Measurements from ENCODE around the gene PPP1R1B. TPM values are rescaled to one million over a fixed set of nuclear protein-coding genes. Genes with fewer than 3 reads are reported as not detected.

PPP1R1B gene
- total and polyA plus RNA-seq, 12 donors: 0.28 to 2.1 (median 0.66) TPM; not detected in 1

DNA sequence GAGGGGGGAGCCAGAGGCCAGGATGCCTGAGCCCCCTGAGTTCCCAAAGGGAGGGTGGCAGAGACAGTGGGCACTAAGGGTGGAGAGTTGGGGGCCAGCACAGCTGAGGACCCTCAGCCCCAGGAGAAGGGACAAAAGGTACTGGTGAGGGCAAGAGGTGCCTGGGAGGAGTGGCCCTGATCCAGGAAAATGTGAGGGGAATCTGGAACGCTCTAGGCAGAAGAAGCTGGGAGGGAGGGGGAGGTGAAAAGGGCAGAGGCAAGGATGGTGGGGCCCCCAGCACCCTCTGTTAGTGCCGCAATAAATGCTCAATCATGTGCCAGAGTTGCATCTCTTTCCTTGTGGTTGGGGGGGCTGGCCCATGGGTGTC is 39.5 kb downstream of the PPP1R1B start:
- H3K4me3 ChIP-seq: peak overlapping the region; percentile 21 to 77 (median 52)
- H3K27me3 ChIP-seq: peaks cover 0 to 55% (median 8%) of the 10 kb centered on the region in 7 donors
- DNase-seq (no peak), ATAC-seq (peak in 4 of 8 donors; percentile 0 to 6 (median 2))
- H3K27ac ChIP-seq: peak overlapping the region; percentile 88 to 98 (median 94)
- peaks cover 31 to 80% (median 63%) of the 10 kb centered on the region in 9 donors for H3K4me1 ChIP-seq
- H3K9me3 ChIP-seq: no peaks in the 10 kb centered on the region
- intact Hi-C loops (cut with DNase I): loop anchor here in 2 of 10 donors (5.0 kb wide), 2 partner anchors 44 to 86 kb away; no protein-coding TSS in a partner anchor
- TF ChIP-seq, protein P1, sequence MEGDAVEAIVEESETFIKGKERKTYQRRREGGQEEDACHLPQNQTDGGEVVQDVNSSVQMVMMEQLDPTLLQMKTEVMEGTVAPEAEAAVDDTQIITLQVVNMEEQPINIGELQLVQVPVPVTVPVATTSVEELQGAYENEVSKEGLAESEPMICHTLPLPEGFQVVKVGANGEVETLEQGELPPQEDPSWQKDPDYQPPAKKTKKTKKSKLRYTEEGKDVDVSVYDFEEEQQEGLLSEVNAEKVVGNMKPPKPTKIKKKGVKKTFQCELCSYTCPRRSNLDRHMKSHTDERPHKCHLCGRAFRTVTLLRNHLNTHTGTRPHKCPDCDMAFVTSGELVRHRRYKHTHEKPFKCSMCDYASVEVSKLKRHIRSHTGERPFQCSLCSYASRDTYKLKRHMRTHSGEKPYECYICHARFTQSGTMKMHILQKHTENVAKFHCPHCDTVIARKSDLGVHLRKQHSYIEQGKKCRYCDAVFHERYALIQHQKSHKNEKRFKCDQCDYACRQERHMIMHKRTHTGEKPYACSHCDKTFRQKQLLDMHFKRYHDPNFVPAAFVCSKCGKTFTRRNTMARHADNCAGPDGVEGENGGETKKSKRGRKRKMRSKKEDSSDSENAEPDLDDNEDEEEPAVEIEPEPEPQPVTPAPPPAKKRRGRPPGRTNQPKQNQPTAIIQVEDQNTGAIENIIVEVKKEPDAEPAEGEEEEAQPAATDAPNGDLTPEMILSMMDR (IDR thresholded peaks at IDR 0.05): no peak
- WGBS, 2 donors: 26 to 35% methylated on average over 2 of the region's 2 CpGs
- peaks cover 0 to 15% (median 0%) of the 10 kb centered on the region in 9 donors for H3K36me3 ChIP-seq

DNA sequence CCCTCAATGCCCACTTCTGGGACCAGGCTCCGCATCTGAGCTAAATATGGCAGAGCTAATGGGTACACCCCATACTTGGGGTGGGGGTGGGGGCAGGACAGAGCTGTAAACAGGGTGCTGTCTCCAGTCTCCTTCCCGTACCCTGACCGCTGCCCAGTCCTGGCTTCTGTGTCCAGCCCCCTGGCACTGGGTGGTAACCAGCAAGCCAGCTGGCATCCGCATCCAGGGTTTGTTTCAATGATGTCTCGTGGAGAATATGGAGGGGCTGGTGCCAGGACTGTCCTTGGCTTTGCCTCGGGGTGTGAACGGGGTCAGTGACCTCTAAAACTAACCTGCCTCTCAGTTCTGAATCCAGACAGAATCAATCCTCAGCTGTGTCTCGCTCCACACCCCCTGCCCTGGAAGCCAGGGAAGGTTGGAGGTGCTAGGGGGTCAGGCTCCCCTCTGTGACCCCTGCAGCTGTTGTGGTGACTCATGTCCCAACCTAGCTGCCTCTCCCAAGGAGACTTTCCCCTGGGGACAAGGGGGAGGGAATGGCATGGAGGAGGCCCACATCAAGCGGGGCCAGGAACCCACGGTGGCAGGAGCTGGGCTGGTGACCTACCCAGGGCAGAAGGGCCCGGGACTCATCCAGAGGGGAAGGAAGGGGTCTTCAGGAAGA is 40.0 kb downstream of the PPP1R1B start:
- no peaks in the 10 kb centered on the region for H3K9me3 ChIP-seq
- ATAC-seq: peak; percentile 10 to 62 (median 48)
- intact Hi-C loops (cut with DNase I): loop anchor here in 2 of 10 donors (5.0 kb wide), 2 partner anchors 44 to 86 kb away; no protein-coding TSS in a partner anchor
- WGBS, 2 donors: 30 to 40% methylated on average over 11 of the region's 11 CpGs
- peak; percentile 77 to 79 for DNase-seq
- H3K4me1 ChIP-seq: peaks cover 29 to 80% (median 61%) of the 10 kb centered on the region in 9 donors
- peak overlapping the region; percentile 24 to 77 (median 52) for H3K4me3 ChIP-seq
- TF ChIP-seq, protein P1 (IDR thresholded peaks at IDR 0.05): no peak
- peaks cover 0 to 13% (median 0%) of the 10 kb centered on the region in 9 donors for H3K36me3 ChIP-seq
- peaks cover 0 to 59% (median 8%) of the 10 kb centered on the region in 7 donors for H3K27me3 ChIP-seq
- H3K27ac ChIP-seq: peak overlapping the region; percentile 88 to 98 (median 94)

DNA sequence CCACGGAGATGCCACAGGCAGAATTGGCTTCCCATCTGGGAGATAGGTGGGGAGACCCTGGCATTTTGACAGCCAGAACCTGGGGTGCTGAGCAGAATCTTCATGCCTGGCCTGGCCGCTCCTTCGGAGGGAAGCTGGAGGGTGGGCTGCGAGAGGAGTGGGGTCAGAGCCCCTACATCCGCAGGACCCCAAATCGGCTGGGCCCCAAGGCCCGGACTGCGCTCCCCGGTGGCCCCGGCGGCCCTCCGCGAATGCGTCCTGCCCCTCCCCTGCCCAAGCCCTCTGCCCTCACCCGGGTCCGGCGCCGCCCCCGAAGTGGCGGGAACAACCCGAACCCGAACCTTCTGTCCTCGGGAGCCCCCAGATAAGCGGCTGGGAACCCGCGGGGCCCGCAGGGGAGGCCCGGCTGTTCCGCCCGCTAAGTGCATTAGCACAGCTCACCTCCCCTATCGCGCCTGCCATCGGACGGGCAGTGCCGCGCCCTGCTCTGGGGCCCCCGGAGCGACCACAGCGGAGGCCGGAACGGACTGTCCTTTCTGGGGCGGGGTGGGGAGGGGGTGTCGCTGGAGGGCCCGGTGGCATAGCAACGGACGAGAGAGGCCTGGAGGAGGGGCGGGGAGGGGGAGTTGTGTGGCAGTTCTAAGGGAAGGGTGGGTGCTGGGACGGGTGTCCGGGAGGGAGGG is 40.7 kb downstream of the PPP1R1B start:
- intact Hi-C loops (cut with DNase I): loop anchor here in 2 of 10 donors (5.0 kb wide), 2 partner anchors 45 to 85 kb away; no protein-coding TSS in a partner anchor
- peak in 6 of 8 donors; percentile 3 to 40 (median 6) for ATAC-seq
- peak overlapping the region; percentile 88 to 98 (median 94) for H3K27ac ChIP-seq
- WGBS, 2 donors: 5 to 10% methylated on average over 42 to 49 of the region's 49 CpGs
- peaks cover 0 to 6% (median 0%) of the 10 kb centered on the region in 9 donors for H3K36me3 ChIP-seq
- TF ChIP-seq, protein P1 (IDR thresholded peaks at IDR 0.05): no peak
- peak overlapping the region; percentile 24 to 77 (median 52) for H3K4me3 ChIP-seq
- no peaks in the 10 kb centered on the region for H3K9me3 ChIP-seq
- H3K4me1 ChIP-seq: peaks cover 34 to 80% (median 60%) of the 10 kb centered on the region in 9 donors
- H3K27me3 ChIP-seq: peaks cover 0 to 59% (median 8%) of the 10 kb centered on the region in 7 donors
- DNase-seq: peak in 1 of 2 donors; percentile 64
